Stimulated activated naive B cell treated with anti-CD40 and anti-IgM and Interleukin-4, amounts not matched to agents 10 μg/mL and 1 μg/mL and 100 μg/mL, for 72 hours (primary cell): Measurements from ENCODE around the gene DNAJC17.

Source experiments
- ATAC-seq, 2 donors: fragments of 150-1000 bp; cut with Tn5 transposase; replicated peaks; 2 replicates each; pipeline ENCODE4 v1.10.0; 2021; ENCODE audit warnings: moderate library complexity in 1 of 2
- DNase-seq: peaks from one replicate; pipeline ENCODE4 v3.0.0; 2021
- H3K27ac Mint-ChIP-seq: one replicate; pipeline ENCODE4 v1.8.0; 2022; ENCODE audit warnings: mild to moderate bottlenecking, mixed read lengths
- H3K27me3 Mint-ChIP-seq, 2 donors: one replicate each; pipeline ENCODE4 v1.8.0; 2022; ENCODE audit warnings: mixed read lengths in 2 of 2
- H3K36me3 Mint-ChIP-seq, 2 donors: one replicate each; pipeline ENCODE4 v1.8.0; 2022; ENCODE audit warnings: mixed read lengths in 2 of 2, mild to moderate bottlenecking in 1 of 2
- H3K4me1 Mint-ChIP-seq, 2 donors: one replicate each; pipeline ENCODE4 v1.8.0; 2022; ENCODE audit warnings: mixed read lengths in 2 of 2, mild to moderate bottlenecking in 1 of 2
- H3K4me3 Mint-ChIP-seq, 2 donors: one replicate each; pipeline ENCODE4 v1.8.0; 2022; ENCODE audit warnings: mild to moderate bottlenecking in 2 of 2, mixed read lengths in 2 of 2, moderate library complexity in 1 of 2
- H3K9me3 Mint-ChIP-seq, 2 donors: one replicate each; pipeline ENCODE4 v1.8.0; 2022; ENCODE audit warnings: mixed read lengths in 2 of 2, mild to moderate bottlenecking in 1 of 2

DNAJC17 gene

DNA sequence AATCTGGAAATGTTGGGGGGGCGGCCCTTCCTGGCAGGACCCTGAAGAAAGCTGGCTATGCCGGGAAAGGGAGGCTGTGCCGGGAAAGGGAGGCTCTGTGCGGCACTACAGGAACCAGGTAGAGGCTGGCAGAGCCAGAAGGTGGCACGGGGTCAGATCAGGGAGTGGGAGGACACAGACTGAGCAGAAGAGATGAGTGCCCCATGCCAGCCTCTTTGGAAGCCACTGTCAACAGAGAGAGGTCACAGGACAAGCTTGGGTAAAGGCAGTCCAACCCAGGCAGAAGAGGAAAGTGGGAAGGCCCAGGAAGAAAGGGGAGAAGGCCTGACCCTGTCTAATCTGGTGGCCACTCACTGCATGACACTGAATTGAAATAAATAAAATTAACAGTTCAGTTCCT lies 36.0 kb downstream of the DNAJC17 start:
- peak overlapping the region; percentile 75 for H3K27ac Mint-ChIP-seq

DNA sequence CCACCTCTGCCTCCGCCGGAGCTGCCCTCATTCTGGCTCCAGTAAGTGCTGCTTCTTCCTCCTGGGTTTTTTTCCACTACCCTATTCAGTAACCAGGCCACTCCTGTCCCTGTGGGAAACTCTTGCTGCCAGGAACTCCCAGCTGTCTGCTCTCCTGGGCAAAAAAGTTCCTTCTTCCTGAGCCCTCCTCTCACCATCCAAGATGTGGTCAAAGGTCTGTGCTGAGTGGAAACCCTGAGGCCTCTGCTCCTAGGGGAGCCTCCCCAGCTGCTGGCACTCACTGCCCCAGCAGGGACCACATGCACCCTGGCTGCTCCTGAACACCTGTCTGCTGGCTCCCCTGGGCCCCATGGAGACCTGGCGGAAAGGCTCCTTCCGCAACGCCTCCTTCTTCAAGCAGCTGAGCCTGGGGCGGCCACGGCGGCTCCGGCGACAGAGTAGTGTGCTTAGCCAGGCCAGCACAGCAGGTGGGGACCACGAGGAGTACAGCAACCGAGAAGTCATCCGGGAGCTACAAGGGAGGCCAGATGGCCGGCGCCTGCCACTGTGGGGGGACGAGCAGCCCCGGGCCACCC lies 37.0 kb downstream of the DNAJC17 start:
- H3K36me3 Mint-ChIP-seq: peaks cover 36 to 42% of the 10 kb centered on the region in 2 donors
- peak overlapping the region; percentile 96 for H3K27ac Mint-ChIP-seq
- peak; percentile 27 for DNase-seq
- H3K4me3 Mint-ChIP-seq: peak overlapping the region; percentile 79 to 80
- peak; percentile 23 to 33 for ATAC-seq
- peaks cover 50 to 66% of the 10 kb centered on the region in 2 donors for H3K4me1 Mint-ChIP-seq
- no peaks in the 10 kb centered on the region for H3K27me3 Mint-ChIP-seq
- H3K9me3 Mint-ChIP-seq: no peaks in the 10 kb centered on the region

More for the DNA sequence above, 36.0 kb downstream of the DNAJC17 start:
- Mint-ChIP-seq H3K27me3 (no peaks in the 10 kb centered on the region), H3K4me1 (peaks cover 43 to 56% of the 10 kb centered on the region in 2 donors), H3K9me3 (no peaks in the 10 kb centered on the region), H3K4me3 (no peak overlapping the region), H3K36me3 (peaks cover 42 to 49% of the 10 kb centered on the region in 2 donors)
- no peak for DNase-seq
- no peak for ATAC-seq

DNA sequence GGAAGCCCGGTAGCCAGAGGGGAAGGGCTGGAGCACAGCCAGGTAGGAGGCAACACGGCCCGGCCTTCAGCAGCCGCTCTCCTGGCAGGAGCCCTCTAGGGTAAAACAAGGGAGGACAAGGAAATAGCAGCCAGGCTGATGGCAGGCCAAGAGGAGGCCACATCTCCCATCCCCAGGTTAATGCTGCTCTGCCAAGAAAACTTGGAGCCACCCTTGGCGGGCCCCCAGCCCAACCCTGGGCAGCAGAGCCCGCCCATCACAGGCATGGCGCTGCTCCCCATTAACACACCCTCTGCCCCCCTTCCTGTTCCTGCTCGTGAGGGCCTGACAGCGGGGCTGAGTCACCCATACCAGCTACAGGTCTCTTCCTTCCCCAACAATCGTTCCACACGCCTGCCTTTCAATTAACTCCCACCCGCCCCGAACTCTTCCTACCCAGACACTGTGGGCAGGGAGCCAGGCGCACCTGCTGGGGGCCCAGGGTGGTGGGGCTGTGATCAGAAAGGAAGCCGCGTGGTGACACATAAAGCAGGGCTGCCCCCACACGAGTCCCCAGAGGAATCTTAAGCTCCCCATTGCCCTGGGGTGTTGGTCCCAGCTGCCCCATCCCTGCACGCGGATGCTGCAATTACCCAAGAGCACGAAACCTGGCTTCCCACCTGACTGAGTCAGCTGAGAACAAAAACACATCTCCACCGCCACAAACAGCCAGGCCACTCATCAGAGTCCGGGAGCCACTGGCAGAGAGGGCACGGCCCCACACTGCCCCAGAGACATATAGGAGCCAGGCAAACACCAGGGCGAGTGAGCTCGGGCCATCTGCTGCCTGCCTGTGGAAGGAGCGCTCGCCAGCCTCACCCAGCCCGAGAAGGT lies 37.8 kb downstream of the DNAJC17 start, which contains the start of gene C15orf62:
Gene C15orf62, plus strand, starts transcription at position 707 of the 873 bp plus-strand sequence. CDS start 516 bp downstream, outside the sequence.
- H3K36me3 Mint-ChIP-seq: peaks cover 31 to 37% of the 10 kb centered on the region in 2 donors
- H3K9me3 Mint-ChIP-seq: no peaks in the 10 kb centered on the region
- DNase-seq (peak; percentile 90), ATAC-seq (peak; percentile 81 to 85)
- peaks cover 51 to 73% of the 10 kb centered on the region in 2 donors for H3K4me1 Mint-ChIP-seq
- H3K27me3 Mint-ChIP-seq: no peaks in the 10 kb centered on the region
- H3K4me3 Mint-ChIP-seq: peak within 1 kb of the TSS; percentile 79 to 80
- peak within 1 kb of the TSS; percentile 96 for H3K27ac Mint-ChIP-seq

GRCh38 chr15:40768521-40769273 lies 38.6 kb downstream of the DNAJC17 start:
- Mint-ChIP-seq H3K4me3 (peak overlapping the region; percentile 79 to 80), H3K27me3 (no peaks in the 10 kb centered on the region), H3K36me3 (peaks cover 27 to 30% of the 10 kb centered on the region in 2 donors), H3K4me1 (peaks cover 55 to 81% of the 10 kb centered on the region in 2 donors), H3K27ac (peak overlapping the region; percentile 96), H3K9me3 (no peaks in the 10 kb centered on the region)
- DNase-seq: peak; percentile 30
- peak; percentile 28 to 33 for ATAC-seq

DNA sequence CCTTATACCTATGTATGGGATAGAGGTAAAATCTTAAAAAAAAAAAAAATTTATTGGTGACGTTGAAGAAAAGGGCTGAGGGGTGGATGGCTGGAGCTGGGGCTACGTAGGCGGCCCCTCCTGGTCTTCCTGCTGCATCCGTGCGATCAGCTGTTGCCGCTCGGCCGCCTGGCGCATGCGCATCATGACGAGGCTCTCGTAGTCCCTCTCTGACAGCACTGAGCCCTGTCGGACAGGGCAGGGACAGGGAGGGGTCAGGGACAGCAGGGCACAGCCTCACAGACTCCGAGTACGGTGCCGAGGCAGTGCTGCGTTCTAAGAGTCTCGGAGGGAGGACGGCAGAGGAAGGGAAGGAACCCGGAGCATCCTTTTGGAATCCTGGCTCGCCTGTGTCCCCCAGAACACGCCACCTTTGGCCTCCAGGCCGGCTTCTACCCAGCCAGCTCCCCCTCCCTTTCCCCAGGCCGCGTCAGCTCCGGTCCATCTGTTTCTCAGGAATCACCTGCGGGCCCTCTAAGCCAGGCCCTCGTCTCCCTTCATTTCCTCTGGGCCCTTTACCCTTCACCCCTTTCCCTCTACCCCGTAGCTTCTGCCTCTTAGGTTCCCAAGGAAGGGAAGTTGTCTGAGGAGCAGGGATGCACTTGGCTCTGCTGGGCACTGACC lies 39.3 kb downstream of the DNAJC17 start:
- Mint-ChIP-seq H3K27ac (peak overlapping the region; percentile 96), H3K36me3 (peaks cover 23% of the 10 kb centered on the region in 2 donors), H3K4me3 (no peak overlapping the region), H3K27me3 (no peaks in the 10 kb centered on the region), H3K9me3 (no peaks in the 10 kb centered on the region), H3K4me1 (peaks cover 57 to 85% of the 10 kb centered on the region in 2 donors)
- no peak for DNase-seq
- ATAC-seq: no peak

DNA sequence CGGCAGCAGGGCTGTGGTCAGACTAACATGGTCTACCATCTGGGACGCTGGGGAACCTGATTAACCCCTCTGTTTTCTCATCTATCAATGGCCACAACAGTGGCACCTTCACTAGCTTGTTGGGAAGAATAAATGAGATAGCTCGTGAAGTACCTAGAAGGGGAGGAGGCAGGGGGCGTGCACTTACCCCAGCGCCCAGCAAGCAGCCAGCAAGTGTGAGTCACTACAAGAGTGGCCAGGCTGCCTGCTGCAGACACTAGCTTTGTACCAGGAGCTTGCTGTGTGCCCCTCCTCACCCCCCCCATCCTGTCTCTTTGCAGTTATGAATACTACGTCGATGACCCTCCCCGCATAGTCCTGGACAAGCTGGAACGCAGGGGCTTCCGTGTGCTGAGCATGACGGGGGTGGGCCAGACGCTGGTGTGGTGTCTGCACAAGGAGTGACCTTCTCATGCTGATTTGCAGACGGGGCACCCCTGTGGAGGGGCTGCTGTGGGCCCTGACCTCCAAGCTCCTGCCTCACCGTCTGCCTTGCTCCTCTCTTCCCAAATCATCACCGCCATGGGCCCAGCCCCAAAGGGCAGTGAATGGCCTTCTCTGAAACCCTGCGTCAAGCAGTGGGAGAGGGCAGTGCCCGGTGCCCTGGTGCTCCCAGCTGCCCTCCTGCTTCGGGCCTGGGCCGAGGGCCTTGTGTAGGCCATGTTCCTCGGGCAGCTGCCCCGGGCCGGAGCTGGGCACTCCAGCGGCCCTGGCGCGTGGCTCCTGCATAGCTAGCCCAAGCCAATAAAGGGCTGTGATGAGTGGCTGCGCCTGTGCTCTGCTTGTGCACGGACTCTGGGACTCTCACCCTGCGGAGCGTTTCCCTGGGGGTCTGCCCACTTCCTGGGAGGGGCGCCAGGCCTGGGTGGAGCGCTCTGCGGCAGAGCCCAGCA lies 40.1 kb downstream of the DNAJC17 start:
- no peak overlapping the region for H3K27ac Mint-ChIP-seq
- DNase-seq (no peak), ATAC-seq (no peak)
- no peak overlapping the region for H3K4me3 Mint-ChIP-seq
- H3K4me1 Mint-ChIP-seq: peaks cover 53 to 81% of the 10 kb centered on the region in 2 donors
- H3K36me3 Mint-ChIP-seq: peaks cover 19% of the 10 kb centered on the region in 2 donors
- no peaks in the 10 kb centered on the region for H3K9me3 Mint-ChIP-seq
- H3K27me3 Mint-ChIP-seq: no peaks in the 10 kb centered on the region

- no peak for ATAC-seq
- H3K27ac Mint-ChIP-seq: no peak overlapping the region
- peaks cover 13 to 14% of the 10 kb centered on the region in 2 donors for H3K36me3 Mint-ChIP-seq
- no peaks in the 10 kb centered on the region for H3K9me3 Mint-ChIP-seq
- no peak overlapping the region for H3K4me3 Mint-ChIP-seq
- H3K4me1 Mint-ChIP-seq: peaks cover 50 to 72% of the 10 kb centered on the region in 2 donors
- H3K27me3 Mint-ChIP-seq: no peaks in the 10 kb centered on the region
- no peak for DNase-seq
These were observed 41.0 kb downstream of the DNAJC17 start for GRCh38 chr15:40766194-40766815.

DNA sequence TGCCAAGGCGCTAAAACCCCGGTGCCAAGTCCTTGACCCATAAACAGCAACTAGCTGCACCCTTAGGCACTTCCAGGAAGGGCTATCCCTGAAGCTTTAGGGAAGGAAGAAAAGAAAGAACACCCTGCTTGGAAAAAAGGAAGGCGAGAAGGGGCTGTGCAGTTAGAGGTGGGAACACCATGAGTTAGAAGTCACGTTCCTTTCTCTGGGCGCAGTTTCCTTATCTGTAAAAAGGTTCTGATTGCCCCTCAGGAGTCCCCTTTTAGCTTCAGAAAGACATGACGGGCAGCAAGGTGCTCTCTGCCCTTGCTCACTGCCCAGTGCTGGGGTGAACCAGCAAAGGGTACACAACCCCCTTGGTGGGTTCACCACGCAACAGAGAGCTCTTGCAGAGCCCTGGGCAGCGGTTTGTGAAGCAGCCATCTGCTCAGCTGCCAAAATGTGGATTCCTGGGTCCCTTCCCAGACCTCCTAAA lies 42.6 kb downstream of the DNAJC17 start:
- Mint-ChIP-seq H3K27ac (peak overlapping the region; percentile 75), H3K27me3 (no peaks in the 10 kb centered on the region), H3K36me3 (peaks cover 8 to 9% of the 10 kb centered on the region in 2 donors), H3K4me1 (peaks cover 34 to 56% of the 10 kb centered on the region in 2 donors), H3K9me3 (no peaks in the 10 kb centered on the region), H3K4me3 (peak overlapping the region; percentile 82 to 87)
- ATAC-seq (no peak), DNase-seq (no peak)

GRCh38 chr15:40763801-40764628 lies 43.3 kb downstream of the DNAJC17 start, which contains the start of gene GCHFR:
Gene GCHFR (plus strand): TSS chr15:40764068. CDS start chr15:40764181, 113 bp downstream.
- Mint-ChIP-seq H3K4me1 (peaks cover 29 to 49% of the 10 kb centered on the region in 2 donors), H3K36me3 (peaks cover 6 to 9% of the 10 kb centered on the region in 2 donors), H3K4me3 (peak within 1 kb of the TSS; percentile 82 to 87), H3K27me3 (no peaks in the 10 kb centered on the region), H3K27ac (peak within 1 kb of the TSS; percentile 84), H3K9me3 (no peaks in the 10 kb centered on the region)
- peak; percentile 54 for DNase-seq
- peak; percentile 70 to 74 for ATAC-seq

- Mint-ChIP-seq H3K4me3 (peak overlapping the region; percentile 82 to 87), H3K9me3 (no peaks in the 10 kb centered on the region), H3K27me3 (no peaks in the 10 kb centered on the region), H3K4me1 (peaks cover 20 to 41% of the 10 kb centered on the region in 2 donors), H3K27ac (peak overlapping the region; percentile 84), H3K36me3 (peaks cover 3 to 9% of the 10 kb centered on the region in 2 donors)
- peak; percentile 27 to 36 for ATAC-seq
- no peak for DNase-seq
These were observed 44.1 kb downstream of the DNAJC17 start for GRCh38 chr15:40762919-40763800.

GRCh38 chr15:40759961-40760360 lies 47.3 kb downstream of the DNAJC17 start:
- H3K27ac Mint-ChIP-seq: no peak overlapping the region
- DNase-seq: no peak
- H3K9me3 Mint-ChIP-seq: no peaks in the 10 kb centered on the region
- H3K36me3 Mint-ChIP-seq: no peaks in the 10 kb centered on the region
- H3K27me3 Mint-ChIP-seq: no peaks in the 10 kb centered on the region
- peaks cover 15 to 37% of the 10 kb centered on the region in 2 donors for H3K4me1 Mint-ChIP-seq
- no peak for ATAC-seq
- no peak overlapping the region for H3K4me3 Mint-ChIP-seq
